ENCODE data around the gene SPTB.

SPTB gene

DNA sequence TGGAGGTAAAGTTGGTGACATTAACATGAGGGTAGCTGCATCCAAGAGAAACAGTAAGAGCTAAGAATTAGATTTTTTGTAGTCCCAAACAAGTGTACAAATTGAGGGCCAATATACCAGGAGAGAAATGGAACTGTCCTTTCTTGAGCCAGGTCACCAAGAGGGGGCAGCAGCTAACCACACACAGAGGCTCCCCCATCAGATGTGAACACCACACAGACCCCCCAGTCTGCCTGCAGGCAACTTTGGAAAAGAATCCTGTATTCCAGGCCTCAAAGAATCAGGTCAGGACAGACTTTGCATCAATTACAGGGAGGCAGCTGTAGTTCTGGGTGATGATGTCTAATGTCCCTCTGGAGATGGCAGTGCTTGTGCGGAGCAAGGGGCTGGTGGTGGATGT lies 77.9 kb downstream of the SPTB start:
- no peak overlapping the region for H2BK5ac ChIP-seq (ENCODE audit: low read length)
- H3K9ac ChIP-seq (ENCODE audit: low read depth, low read length, poor library complexity): peak overlapping the region; percentile 51

DNA sequence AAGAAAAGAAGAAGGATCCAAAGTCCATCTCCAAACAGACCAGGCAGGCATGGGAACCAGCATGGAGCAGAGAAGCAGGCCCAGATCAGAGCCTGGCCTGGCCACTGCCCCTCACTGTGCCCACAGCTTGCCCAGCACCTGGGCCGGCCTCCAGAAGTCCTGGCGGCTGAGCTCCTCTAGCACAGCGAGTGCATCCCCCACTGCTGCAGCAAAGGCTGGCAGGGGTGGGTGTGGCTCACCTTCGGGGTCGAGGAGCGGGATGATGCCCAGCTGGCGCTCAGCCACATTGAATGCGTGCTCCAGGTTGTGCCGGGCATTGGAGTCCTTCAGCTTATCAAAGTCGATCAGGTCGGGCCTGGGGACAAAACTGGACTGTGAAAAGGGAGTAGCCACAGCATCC lies 78.7 kb downstream of the SPTB start:
- H3K18ac ChIP-seq (ENCODE audit: low read length): no peak overlapping the region
- no peaks in the 10 kb centered on the region for H3K9me3 ChIP-seq (replicated peaks in 1 of 2; ENCODE audit: control insufficient read depth in 2 of 2, insufficient read depth in 1 of 2, low read depth in 1 of 2, low read length in 2 of 2)
- no peak overlapping the region for H3K4me2 ChIP-seq (ENCODE audit: insufficient read depth, low read length, poor library complexity, severe bottlenecking)
- H4K91ac ChIP-seq (ENCODE audit: low read depth, low read length, poor library complexity): no peak overlapping the region
- H3K23ac ChIP-seq (ENCODE audit: low read depth, low read length, poor library complexity): no peak overlapping the region
- no peaks in the 10 kb centered on the region for H3K36me3 ChIP-seq (replicated peaks in 1 of 2; ENCODE audit: control insufficient read depth in 2 of 2, insufficient read depth in 2 of 2, low read length in 2 of 2)
- H2AK5ac ChIP-seq (ENCODE audit: low read depth, low read length): peak overlapping the region; percentile 31
- H4K8ac ChIP-seq (ENCODE audit: low read depth, low read length): no peak overlapping the region
- no peak overlapping the region for H3K4ac ChIP-seq (ENCODE audit: low read length)
- peaks cover 0 to 1% of the 10 kb centered on the region in 2 donors for H3K4me1 ChIP-seq (ENCODE audit: control insufficient read depth in 2 of 2, insufficient read depth in 1 of 2, low read depth in 1 of 2, low read length in 2 of 2)
- no CpG with 5 or more reads among the region's 11 CpGs for WGBS, 2 donors (ENCODE audit: extremely low coverage in 2 of 2, insufficient read length in 2 of 2, insufficient replicate concordance in 1 of 2)
- H2BK15ac ChIP-seq (ENCODE audit: low read length): peak overlapping the region; percentile 62
- no peak overlapping the region for H2BK120ac ChIP-seq (ENCODE audit: low read depth, low read length)
- no peak overlapping the region for H2BK12ac ChIP-seq (ENCODE audit: low read length)
- no peak overlapping the region for H3K27ac ChIP-seq (replicated peaks; ENCODE audit: low read length)
- H2AFZ ChIP-seq (ENCODE audit: low read length): no peak overlapping the region
- no peak overlapping the region for H3K4me3 ChIP-seq (ENCODE audit: low read length in 2 of 2)
- H3K27me3 ChIP-seq (ENCODE audit: control insufficient read depth in 3 of 3, insufficient read depth in 3 of 3, low read depth in 1 of 3, low read length in 3 of 3): peaks cover 0 to 49% (median 0%) of the 10 kb centered on the region in 3 experiments
- no peak for DNase-seq (ENCODE audit: low spot score)
- H3K14ac ChIP-seq (ENCODE audit: low read length): no peak overlapping the region
- no peaks in the 10 kb centered on the region for H3K79me1 ChIP-seq (ENCODE audit: low read depth, low read length)
- no peak overlapping the region for H2BK5ac ChIP-seq (ENCODE audit: low read length)
- H3K9ac ChIP-seq (ENCODE audit: low read depth, low read length, poor library complexity): no peak overlapping the region

More for the DNA sequence above, 77.9 kb downstream of the SPTB start:
- Histone ChIP-seq H3K4me3 (ENCODE audit: low read length in 2 of 2) (no peak overlapping the region), H3K27ac (replicated peaks; ENCODE audit: low read length) (no peak overlapping the region), H4K8ac (ENCODE audit: low read depth, low read length) (no peak overlapping the region), H3K14ac (ENCODE audit: low read length) (no peak overlapping the region), H3K36me3 (replicated peaks in 1 of 2; ENCODE audit: control insufficient read depth in 2 of 2, insufficient read depth in 2 of 2, low read length in 2 of 2) (no peaks in the 10 kb centered on the region), H2BK15ac (ENCODE audit: low read length) (no peak overlapping the region), H3K4me1 (ENCODE audit: control insufficient read depth in 2 of 2, insufficient read depth in 1 of 2, low read depth in 1 of 2, low read length in 2 of 2) (peaks cover 0 to 1% of the 10 kb centered on the region in 2 donors), H3K79me1 (ENCODE audit: low read depth, low read length) (no peaks in the 10 kb centered on the region), H3K18ac (ENCODE audit: low read length) (peak overlapping the region; percentile 31), H3K27me3 (ENCODE audit: control insufficient read depth in 3 of 3, insufficient read depth in 3 of 3, low read depth in 1 of 3, low read length in 3 of 3) (peaks cover 0 to 50% (median 0%) of the 10 kb centered on the region in 3 experiments), H4K91ac (ENCODE audit: low read depth, low read length, poor library complexity) (no peak overlapping the region), H3K4ac (ENCODE audit: low read length) (no peak overlapping the region), H2BK120ac (ENCODE audit: low read depth, low read length) (no peak overlapping the region), H2AFZ (ENCODE audit: low read length) (no peak overlapping the region), H3K4me2 (ENCODE audit: insufficient read depth, low read length, poor library complexity, severe bottlenecking) (no peak overlapping the region), H3K9me3 (replicated peaks in 1 of 2; ENCODE audit: control insufficient read depth in 2 of 2, insufficient read depth in 1 of 2, low read depth in 1 of 2, low read length in 2 of 2) (no peaks in the 10 kb centered on the region), H2AK5ac (ENCODE audit: low read depth, low read length) (no peak overlapping the region), H2BK12ac (ENCODE audit: low read length) (no peak overlapping the region), H3K23ac (ENCODE audit: low read depth, low read length, poor library complexity) (no peak overlapping the region)
- peak; percentile 61 for DNase-seq (ENCODE audit: low spot score)
- no CpG with 5 or more reads among the region's 1 CpG for WGBS, 2 donors (ENCODE audit: extremely low coverage in 2 of 2, insufficient read length in 2 of 2, insufficient replicate concordance in 1 of 2)

DNA sequence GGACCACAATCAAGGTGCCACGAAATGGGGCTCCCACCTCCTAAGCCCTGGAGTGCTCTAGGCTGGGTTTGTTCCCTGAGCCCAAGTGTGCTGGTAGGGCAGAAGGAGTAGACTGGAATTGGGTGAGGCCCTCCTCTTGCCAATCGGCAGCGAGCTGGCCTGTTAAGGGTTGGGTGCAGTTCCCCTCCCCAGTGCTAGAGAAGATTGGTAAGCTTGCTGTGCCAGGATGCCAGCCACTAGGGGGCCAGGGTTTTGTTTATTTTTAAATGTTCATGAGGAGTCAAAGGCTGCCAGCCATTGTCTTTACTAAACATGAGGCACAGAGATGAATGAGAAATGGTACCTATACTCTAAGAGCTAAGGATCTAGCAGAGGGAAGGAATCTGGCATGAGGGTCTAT lies 79.7 kb downstream of the SPTB start:
- Histone ChIP-seq H3K14ac (ENCODE audit: low read length) (no peak overlapping the region), H3K27ac (replicated peaks; ENCODE audit: low read length) (no peak overlapping the region), H2AK5ac (ENCODE audit: low read depth, low read length) (no peak overlapping the region), H4K8ac (ENCODE audit: low read depth, low read length) (no peak overlapping the region), H3K4ac (ENCODE audit: low read length) (no peak overlapping the region), H3K36me3 (replicated peaks in 1 of 2; ENCODE audit: control insufficient read depth in 2 of 2, insufficient read depth in 2 of 2, low read length in 2 of 2) (no peaks in the 10 kb centered on the region), H3K4me2 (ENCODE audit: insufficient read depth, low read length, poor library complexity, severe bottlenecking) (no peak overlapping the region), H3K9me3 (replicated peaks in 1 of 2; ENCODE audit: control insufficient read depth in 2 of 2, insufficient read depth in 1 of 2, low read depth in 1 of 2, low read length in 2 of 2) (no peaks in the 10 kb centered on the region), H2BK15ac (ENCODE audit: low read length) (no peak overlapping the region), H3K23ac (ENCODE audit: low read depth, low read length, poor library complexity) (no peak overlapping the region), H2BK12ac (ENCODE audit: low read length) (no peak overlapping the region), H2AFZ (ENCODE audit: low read length) (no peak overlapping the region), H2BK5ac (ENCODE audit: low read length) (no peak overlapping the region), H2BK120ac (ENCODE audit: low read depth, low read length) (no peak overlapping the region), H3K27me3 (ENCODE audit: control insufficient read depth in 3 of 3, insufficient read depth in 3 of 3, low read depth in 1 of 3, low read length in 3 of 3) (peaks cover 0 to 49% (median 0%) of the 10 kb centered on the region in 3 experiments), H4K91ac (ENCODE audit: low read depth, low read length, poor library complexity) (no peak overlapping the region), H3K9ac (ENCODE audit: low read depth, low read length, poor library complexity) (no peak overlapping the region), H3K4me1 (ENCODE audit: control insufficient read depth in 2 of 2, insufficient read depth in 1 of 2, low read depth in 1 of 2, low read length in 2 of 2) (peaks cover 0 to 1% of the 10 kb centered on the region in 2 donors), H3K79me1 (ENCODE audit: low read depth, low read length) (no peaks in the 10 kb centered on the region), H3K18ac (ENCODE audit: low read length) (no peak overlapping the region), H3K4me3 (ENCODE audit: low read length in 2 of 2) (no peak overlapping the region)
- WGBS, 2 donors (ENCODE audit: extremely low coverage in 2 of 2, insufficient read length in 2 of 2, insufficient replicate concordance in 1 of 2): no CpG with 5 or more reads among the region's 3 CpGs
- DNase-seq (ENCODE audit: low spot score): no peak

DNA sequence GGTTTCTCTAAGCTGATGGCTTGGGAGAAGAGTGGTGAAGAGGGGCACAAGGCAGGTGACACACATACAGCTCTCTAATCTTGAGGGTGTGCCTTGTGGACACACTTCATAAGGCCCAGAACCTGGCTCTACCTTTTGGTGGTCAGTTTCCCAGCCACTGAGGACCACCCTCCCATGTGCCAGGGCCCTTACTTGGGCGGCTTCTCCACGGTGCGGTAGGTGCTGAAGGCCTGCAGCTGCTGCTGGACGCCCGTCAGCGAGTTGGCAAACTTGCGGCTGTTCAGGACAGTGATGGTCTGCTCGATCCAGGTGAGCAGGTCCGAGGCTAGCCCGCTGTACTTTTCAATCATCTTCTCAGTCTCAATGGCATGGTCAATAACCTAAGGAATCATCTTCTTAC lies 80.2 kb downstream of the SPTB start:
- no peak overlapping the region for H2AK5ac ChIP-seq (ENCODE audit: low read depth, low read length)
- H2AFZ ChIP-seq (ENCODE audit: low read length): no peak overlapping the region
- no peak overlapping the region for H3K27ac ChIP-seq (replicated peaks; ENCODE audit: low read length)
- H3K4me2 ChIP-seq (ENCODE audit: insufficient read depth, low read length, poor library complexity, severe bottlenecking): no peak overlapping the region
- H2BK12ac ChIP-seq (ENCODE audit: low read length): no peak overlapping the region
- H2BK5ac ChIP-seq (ENCODE audit: low read length): no peak overlapping the region
- no peaks in the 10 kb centered on the region for H3K9me3 ChIP-seq (replicated peaks in 1 of 2; ENCODE audit: control insufficient read depth in 2 of 2, insufficient read depth in 1 of 2, low read depth in 1 of 2, low read length in 2 of 2)
- H3K4ac ChIP-seq (ENCODE audit: low read length): no peak overlapping the region
- H4K8ac ChIP-seq (ENCODE audit: low read depth, low read length): no peak overlapping the region
- H3K14ac ChIP-seq (ENCODE audit: low read length): no peak overlapping the region
- H3K4me3 ChIP-seq (ENCODE audit: low read length in 2 of 2): no peak overlapping the region
- H2BK120ac ChIP-seq (ENCODE audit: low read depth, low read length): no peak overlapping the region
- no peak overlapping the region for H4K91ac ChIP-seq (ENCODE audit: low read depth, low read length, poor library complexity)
- H2BK15ac ChIP-seq (ENCODE audit: low read length): no peak overlapping the region
- H3K23ac ChIP-seq (ENCODE audit: low read depth, low read length, poor library complexity): no peak overlapping the region
- peak overlapping the region; percentile 40 for H3K18ac ChIP-seq (ENCODE audit: low read length)
- H3K36me3 ChIP-seq (replicated peaks in 1 of 2; ENCODE audit: control insufficient read depth in 2 of 2, insufficient read depth in 2 of 2, low read length in 2 of 2): no peaks in the 10 kb centered on the region
- H3K4me1 ChIP-seq (ENCODE audit: control insufficient read depth in 2 of 2, insufficient read depth in 1 of 2, low read depth in 1 of 2, low read length in 2 of 2): peaks cover 0 to 1% of the 10 kb centered on the region in 2 donors
- H3K27me3 ChIP-seq (ENCODE audit: control insufficient read depth in 3 of 3, insufficient read depth in 3 of 3, low read depth in 1 of 3, low read length in 3 of 3): peaks cover 0 to 46% (median 0%) of the 10 kb centered on the region in 3 experiments
- H3K79me1 ChIP-seq (ENCODE audit: low read depth, low read length): no peaks in the 10 kb centered on the region
- no peak overlapping the region for H3K9ac ChIP-seq (ENCODE audit: low read depth, low read length, poor library complexity)
- no peak for DNase-seq (ENCODE audit: low spot score)
- WGBS, 2 donors (ENCODE audit: extremely low coverage in 2 of 2, insufficient read length in 2 of 2, insufficient replicate concordance in 1 of 2): no CpG with 5 or more reads among the region's 10 CpGs
